Psoas muscle (tissue), 8 donors: Measurements from ENCODE around the gene ACACB. TPM values are rescaled to one million over a fixed set of nuclear protein-coding genes. Genes with fewer than 3 reads are reported as not detected.

Experiments
- ATAC-seq, 4 donors: fragments of 200-7000 bp; cut with Tn5 transposase; one replicate each; pipeline ENCODE4 v1.9.1; 2020; ENCODE audit warnings: moderate library complexity in 3 of 4, mild to moderate bottlenecking in 2 of 4
- DNase-seq, 2 donors: peaks; one replicate each; pipeline ENCODE4 v3.0.0-alpha.2; 2020
- H3K27ac ChIP-seq: fragments of 200-600 bp; one replicate; pipeline ENCODE4 v1.8.0; 2022
- H3K27me3 ChIP-seq, 3 donors: fragments of 200-600 bp in 1 of 3; one replicate each; pipeline versions ENCODE4 v1.6.1 to v1.8.0; 2013 to 2022; ENCODE audit warnings: low read length in 2 of 3, mild to moderate bottlenecking in 2 of 3, moderate library complexity in 1 of 3; ENCODE audit not compliant: insufficient read depth in 3 of 3
- H3K36me3 ChIP-seq, 2 donors: fragments of 200-600 bp in 1 of 2; one replicate each; pipeline versions ENCODE4 v1.6.1 to v1.8.0; 2013 to 2022; ENCODE audit warnings: low read depth in 1 of 2, mild to moderate bottlenecking in 1 of 2, moderate library complexity in 1 of 2; ENCODE audit not compliant: insufficient read depth in 1 of 2
- H3K4me1 ChIP-seq: fragments of 200-600 bp; one replicate; pipeline ENCODE4 v1.8.0; 2022
- H3K4me3 ChIP-seq: fragments of 200-600 bp; one replicate; pipeline ENCODE4 v1.8.0; 2022; ENCODE audit warnings: mild to moderate bottlenecking
- H3K9me3 ChIP-seq: fragments of 200-600 bp; one replicate; pipeline ENCODE4 v1.8.0; 2022
- WGBS, 3 donors: extraction: QIAGEN DNeasy Blood & Tissue Kit; methylation state at CpG; one replicate each; pipeline versions ENCODE4 v1.1.6 to v1.1.7; 2013; 5-methylcytosine and 5-hydroxymethylcytosine counted together
- intact Hi-C, 2 donors: fragments of 100-400 bp; cut with DNase I; formaldehyde crosslinking; loops; one replicate each; pipeline versions ENCODE4 v1.11.0 to v1.14.2; 2022
- polyA plus RNA-seq, 3 donors: library from polyadenylated mRNA; stranded (reverse); fragments of 200-250 nt; gene quantifications; one replicate each; pipeline ENCODE4 v1.2.3, GENCODE V29; 2013
- total RNA-seq, 4 donors: library from RNA; stranded (reverse); fragmentation: NEBNext Ultra II Directional in 2 of 4; extraction: Animal tissue kit (Norgen Biotek cat#: 25700) in 2 of 4; gene quantifications; one replicate each; pipeline versions ENCODE4 v1.2.1 to v1.2.4, GENCODE V29; 2021 to 2023
- TF ChIP-seq, protein P1 (sequence below): fragments of 200-600 bp; IDR thresholded peaks from one replicate; pipeline ENCODE4 v1.8.0; 2022; ENCODE audit warnings: antibody characterized with exemption
- donor health status: healthy with polysubstance abuse.
- donor health status: DM: no; HTN: no; CAD: no; lungs with moderate emphysema.
- donor health status: Bipolar disorder and iron deficiency.
- donor health status: healthy.
- donor health status: DM: yes; HTN: yes; CAD: no.
- donor health status: DM: no; HTN: no; CAD: no.
- donor health status: DM: no; HTN: no; CAD: no.
- donor health status: DM: yes; HTN: yes; CAD: no.

The ACACB gene
- total and polyA plus RNA-seq, 7 donors, result 27.0 to 503 (median 246) TPM

DNA sequence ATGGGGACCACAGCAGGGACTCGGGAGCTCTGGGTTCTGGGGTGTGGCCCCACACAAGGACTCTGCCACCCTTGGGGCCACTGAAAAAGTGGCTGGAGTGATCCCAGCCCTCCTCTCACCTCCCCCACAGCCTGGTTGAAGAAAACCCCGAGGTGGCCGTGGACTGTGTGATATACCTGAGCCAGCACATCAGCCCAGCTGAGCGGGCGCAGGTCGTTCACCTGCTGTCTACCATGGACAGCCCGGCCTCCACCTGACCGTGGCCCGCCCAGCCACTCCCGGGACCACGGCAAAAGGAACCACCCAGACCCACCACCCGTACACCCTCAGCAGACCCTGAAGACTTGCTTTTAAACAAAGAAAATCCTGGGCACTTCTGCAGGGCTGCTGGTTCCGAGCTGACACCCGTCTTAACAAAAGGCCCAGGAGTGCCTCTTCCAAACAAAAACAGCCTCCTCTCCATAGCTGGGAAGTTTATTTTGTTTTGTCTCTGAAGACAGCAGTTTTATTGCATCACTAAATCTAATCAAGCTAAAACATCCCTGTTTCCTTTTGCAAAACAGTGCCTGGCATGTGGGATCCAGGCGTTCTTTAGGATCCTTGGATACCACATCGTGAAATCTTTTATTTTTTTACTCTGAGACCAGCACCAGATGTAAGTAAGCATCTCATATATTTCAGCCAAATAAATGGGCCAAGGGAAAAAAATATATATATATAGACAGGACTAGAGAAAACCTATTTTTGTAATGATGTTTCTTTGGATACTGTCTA is 149.9 kb downstream of the ACACB start:
- ATAC-seq, result no peak
- TF ChIP-seq, protein P1, sequence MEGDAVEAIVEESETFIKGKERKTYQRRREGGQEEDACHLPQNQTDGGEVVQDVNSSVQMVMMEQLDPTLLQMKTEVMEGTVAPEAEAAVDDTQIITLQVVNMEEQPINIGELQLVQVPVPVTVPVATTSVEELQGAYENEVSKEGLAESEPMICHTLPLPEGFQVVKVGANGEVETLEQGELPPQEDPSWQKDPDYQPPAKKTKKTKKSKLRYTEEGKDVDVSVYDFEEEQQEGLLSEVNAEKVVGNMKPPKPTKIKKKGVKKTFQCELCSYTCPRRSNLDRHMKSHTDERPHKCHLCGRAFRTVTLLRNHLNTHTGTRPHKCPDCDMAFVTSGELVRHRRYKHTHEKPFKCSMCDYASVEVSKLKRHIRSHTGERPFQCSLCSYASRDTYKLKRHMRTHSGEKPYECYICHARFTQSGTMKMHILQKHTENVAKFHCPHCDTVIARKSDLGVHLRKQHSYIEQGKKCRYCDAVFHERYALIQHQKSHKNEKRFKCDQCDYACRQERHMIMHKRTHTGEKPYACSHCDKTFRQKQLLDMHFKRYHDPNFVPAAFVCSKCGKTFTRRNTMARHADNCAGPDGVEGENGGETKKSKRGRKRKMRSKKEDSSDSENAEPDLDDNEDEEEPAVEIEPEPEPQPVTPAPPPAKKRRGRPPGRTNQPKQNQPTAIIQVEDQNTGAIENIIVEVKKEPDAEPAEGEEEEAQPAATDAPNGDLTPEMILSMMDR, result no peak
- DNase-seq, result no peak
- H3K4me3 ChIP-seq, result no peak overlapping the region
- H3K4me1 ChIP-seq, result no peaks in the 10 kb centered on the region
- no peak overlapping the region for H3K27ac ChIP-seq
- no peaks in the 10 kb centered on the region for H3K9me3 ChIP-seq
- no peaks in the 10 kb centered on the region for H3K27me3 ChIP-seq
- intact Hi-C loops, result loop anchor here in 1 of 2 donors (2.0 kb wide), 1 partner anchor 119 kb away; no protein-coding TSS in a partner anchor
- WGBS, 3 donors, result 81 to 86% (median 84%) methylated on average over 16 of the region's 16 CpGs
- H3K36me3 ChIP-seq, result peaks cover 13 to 82% of the 10 kb centered on the region in 2 donors

DNA sequence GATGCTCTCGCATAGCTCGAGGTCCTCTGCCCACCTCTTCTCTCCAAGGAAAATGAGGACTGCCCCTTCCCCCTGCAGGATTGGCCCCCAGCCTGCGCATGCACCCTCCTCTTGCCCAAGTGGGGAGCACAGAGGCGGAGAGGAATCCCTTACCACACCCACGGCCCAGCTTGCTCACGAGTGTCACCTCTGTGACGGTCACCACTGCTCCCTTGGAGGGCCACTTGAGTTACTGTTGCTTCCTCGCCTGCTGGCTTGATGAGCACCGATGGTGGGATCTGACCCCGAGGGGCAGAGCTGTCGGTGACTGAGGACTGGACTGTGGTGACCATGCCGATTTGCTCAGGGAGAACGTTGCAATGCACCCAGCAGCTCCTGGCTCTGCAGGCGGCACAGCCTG is 151.0 kb downstream of the ACACB start:
- Histone ChIP-seq H3K27me3 (no peaks in the 10 kb centered on the region), H3K36me3 (peaks cover 8 to 72% of the 10 kb centered on the region in 2 donors), H3K4me1 (no peaks in the 10 kb centered on the region), H3K4me3 (no peak overlapping the region), H3K9me3 (no peaks in the 10 kb centered on the region), H3K27ac (no peak overlapping the region)
- TF ChIP-seq, protein P1, result no peak
- WGBS, 3 donors, result 84% methylated on average over 14 of the region's 14 CpGs
- ATAC-seq, result no peak
- intact Hi-C loops, result loop anchor here in 1 of 2 donors (2.0 kb wide), 1 partner anchor 117 kb away; no protein-coding TSS in a partner anchor
- no peak for DNase-seq

DNA sequence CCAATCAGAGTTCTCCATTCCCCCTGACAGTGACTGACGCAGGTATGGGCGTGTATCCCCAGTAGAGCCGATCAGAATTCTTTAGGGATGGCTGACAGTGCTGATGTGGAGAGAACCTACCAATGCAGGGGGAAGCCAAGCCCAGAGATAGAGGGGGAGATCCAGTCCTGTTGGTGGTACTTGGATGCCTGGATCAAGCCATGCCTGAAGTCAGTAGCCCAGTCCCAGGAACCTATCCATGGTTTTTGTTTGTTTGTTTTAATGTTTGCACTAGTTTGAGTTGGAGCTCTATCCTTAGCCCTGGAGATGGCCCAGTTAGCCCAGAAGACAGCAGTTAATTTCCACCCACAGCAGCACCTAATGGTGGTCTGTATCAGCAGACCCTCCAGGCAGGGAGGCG is 152.5 kb downstream of the ACACB start:
- Histone ChIP-seq H3K36me3 (peaks cover 8 to 57% of the 10 kb centered on the region in 2 donors), H3K27me3 (no peaks in the 10 kb centered on the region), H3K9me3 (no peaks in the 10 kb centered on the region), H3K4me1 (no peaks in the 10 kb centered on the region), H3K4me3 (no peak overlapping the region), H3K27ac (no peak overlapping the region)
- no peak for DNase-seq
- WGBS, 3 donors, result 85 to 90% (median 89%) methylated on average over 4 of the region's 4 CpGs
- intact Hi-C loops, result no loop called here
- ATAC-seq, result no peak
- TF ChIP-seq, protein P1, result no peak

DNA sequence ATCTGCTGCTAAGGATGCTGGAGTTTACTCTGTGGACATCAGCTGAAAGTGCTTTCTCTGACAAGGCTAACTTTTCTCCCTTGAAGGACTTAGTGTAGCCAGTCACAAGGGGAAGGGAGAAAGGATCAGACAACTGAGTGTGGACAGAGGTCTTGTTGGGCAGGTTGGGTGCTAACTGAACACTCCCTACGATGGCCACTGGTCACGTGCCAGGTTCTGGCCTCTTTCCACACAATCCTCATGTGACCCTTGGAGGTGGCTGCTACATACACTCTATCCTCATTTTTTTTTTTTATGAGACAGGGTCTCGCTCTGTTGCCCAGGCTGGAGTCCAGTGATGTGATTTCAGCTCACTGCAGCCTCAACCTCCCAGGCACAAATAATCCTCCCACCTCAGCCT is 153.0 kb downstream of the ACACB start:
- no peaks in the 10 kb centered on the region for H3K27me3 ChIP-seq
- TF ChIP-seq, protein P1, result no peak
- no peaks in the 10 kb centered on the region for H3K4me1 ChIP-seq
- peaks cover 8 to 51% of the 10 kb centered on the region in 2 donors for H3K36me3 ChIP-seq
- no peak overlapping the region for H3K27ac ChIP-seq
- H3K9me3 ChIP-seq, result no peaks in the 10 kb centered on the region
- DNase-seq (no peak), ATAC-seq (peak in 2 of 4 donors; percentile 18 to 21)
- 26 to 35% (median 35%) methylated on average over 3 of the region's 3 CpGs for WGBS, 3 donors
- intact Hi-C loops, result no loop called here
- H3K4me3 ChIP-seq, result no peak overlapping the region
